ENCODE results near the gene ACAD8. TPM values are rescaled to one million over a fixed set of nuclear protein-coding genes. Genes with fewer than 3 reads are reported as not detected.

The ACAD8 gene
- total and polyA plus RNA-seq, 2 of the 8 experiments (the other 6 are each of a cell fraction or from before 2014, with no cell fraction given) = 45.8 to 52.7 TPM

GRCh38 chr11:134243913-134244312, 9.5 kb upstream of the ACAD8 start (continued):
- TF ChIP-seq BACH1 (IDR thresholded peaks at IDR 0.05; ENCODE audit: low read length) (no peak), USF2 (IDR thresholded peaks at IDR 0.05; ENCODE audit: low read length) (no peak), ZNF274 (IDR thresholded peaks at IDR 0.05; ENCODE audit: borderline replicate concordance, extremely low read depth, low read length) (no peak), YY1 (IDR thresholded peaks at IDR 0.05; ENCODE audit: low read depth, low read length) (no peak), SIRT6 (IDR thresholded peaks at IDR 0.05; ENCODE audit: low read length) (no peak), KDM1A (IDR thresholded peaks at IDR 0.05; ENCODE audit: borderline replicate concordance, low read length) (no peak), CREB1 (IDR thresholded peaks at IDR 0.05) (no peak)

Measured in H1 (cell line).